Activated naive CD4-positive, alpha-beta T cell treated with anti-CD3 and anti-CD28 coated beads for 36 hours (primary cell): ENCODE results near the gene GHRL. TPM values are rescaled to one million over a fixed set of nuclear protein-coding genes. Genes with fewer than 3 reads are reported as not detected.

ENCODE experiments used
- CTCF ChIA-PET: fragments of 350-600 bp; sonication (Branson Sonifier 250); formaldehyde crosslinking; loops from one replicate; lab custom pipeline; 2021; ENCODE audit warnings: antibody characterized with exemption; lab: Charles Lee
- DNase-seq: peaks from one replicate; pipeline ENCODE4 v3.0.0-alpha.2; 2020
- H3K27ac Mint-ChIP-seq: one replicate; pipeline ENCODE4 v1.8.0; 2021; ENCODE audit warnings: mild to moderate bottlenecking, mixed read lengths
- H3K27me3 Mint-ChIP-seq: one replicate; pipeline ENCODE4 v1.8.0; 2021; ENCODE audit warnings: low read depth, mixed read lengths
- H3K36me3 Mint-ChIP-seq: one replicate; pipeline ENCODE4 v1.8.0; 2021; ENCODE audit warnings: low read depth, mixed read lengths
- H3K4me1 Mint-ChIP-seq: one replicate; pipeline ENCODE4 v1.8.0; 2021; ENCODE audit warnings: low read depth, mixed read lengths
- H3K4me3 Mint-ChIP-seq: one replicate; pipeline ENCODE4 v1.8.0; 2021; ENCODE audit warnings: mild to moderate bottlenecking, moderate library complexity, mixed read lengths
- H3K9me3 Mint-ChIP-seq: one replicate; pipeline ENCODE4 v1.8.0; 2021; ENCODE audit warnings: mixed read lengths
- intact Hi-C: fragments of 100-400 bp; cut with micrococcal nuclease; formaldehyde crosslinking; loops from one replicate; pipeline ENCODE4 v1.15.1; 2023
- total RNA-seq, 2 experiments: library from RNA; stranded (reverse); gene quantifications; one replicate each; pipeline ENCODE4 v1.2.3, GENCODE V29; 2021

GHRL gene
- total RNA-seq: not detected

GRCh38 chr3:10292505-10293419 is at the start of gene GHRL:
Gene GHRL, minus strand, starts transcription at chr3:10292947. Its CDS starts 2,767 bp downstream, at chr3:10290180.
- Mint-ChIP-seq H3K4me1 (peaks cover 8% of the 10 kb centered on the region), H3K36me3 (peaks cover 22% of the 10 kb centered on the region), H3K27ac (peak within 1 kb of the TSS; percentile 39), H3K9me3 (no peaks in the 10 kb centered on the region), H3K27me3 (no peaks in the 10 kb centered on the region), H3K4me3 (no peak within 1 kb of the TSS)
- DNase-seq: no peak
- CTCF ChIA-PET: no interaction called here
- intact Hi-C loops: no loop called here

GRCh38 chr3:10341901-10342398 is 49.2 kb upstream of the GHRL start:
- Mint-ChIP-seq H3K27me3 (no peaks in the 10 kb centered on the region), H3K4me3 (no peak overlapping the region), H3K9me3 (no peaks in the 10 kb centered on the region), H3K36me3 (no peaks in the 10 kb centered on the region), H3K4me1 (no peaks in the 10 kb centered on the region), H3K27ac (no peak overlapping the region)
- CTCF ChIA-PET: interaction anchor here (0.6 to 1.1 kb wide), 3 partner anchors 59 to 396 kb away, joined by 3 to 4 read pairs (median 4); no protein-coding TSS in a partner anchor
- DNase-seq: no peak
- intact Hi-C loops: loop anchor here (10.0 kb wide), 1 partner anchor 163 kb away; the partner anchor contains the start of gene ATP2B2

- H3K27ac Mint-ChIP-seq: no peak overlapping the region
- CTCF ChIA-PET: interaction anchor here (0.6 to 1.1 kb wide), 2 partner anchors 398 to 562 kb away, joined by 3 to 4 read pairs; no protein-coding TSS in a partner anchor
- H3K4me3 Mint-ChIP-seq: no peak overlapping the region
- intact Hi-C loops: loop anchor here (10.0 kb wide), 1 partner anchor 164 kb away; the partner anchor contains the start of gene ATP2B2
- no peaks in the 10 kb centered on the region for H3K9me3 Mint-ChIP-seq
- H3K27me3 Mint-ChIP-seq: no peaks in the 10 kb centered on the region
- DNase-seq: no peak
- H3K36me3 Mint-ChIP-seq: no peaks in the 10 kb centered on the region
- no peaks in the 10 kb centered on the region for H3K4me1 Mint-ChIP-seq
These were observed 47.7 kb upstream of the GHRL start for GRCh38 chr3:10340476-10340875.

- no peaks in the 10 kb centered on the region for H3K27me3 Mint-ChIP-seq
- H3K4me3 Mint-ChIP-seq: no peak overlapping the region
- CTCF ChIA-PET: interaction anchor here (0.6 to 2.7 kb wide), 2 partner anchors 399 to 562 kb away, joined by 3 to 13 read pairs; no protein-coding TSS in a partner anchor
- H3K4me1 Mint-ChIP-seq: no peaks in the 10 kb centered on the region
- no peaks in the 10 kb centered on the region for H3K9me3 Mint-ChIP-seq
- intact Hi-C loops: loop anchor here (10.0 kb wide), 1 partner anchor 165 kb away; the partner anchor contains the start of gene ATP2B2
- no peaks in the 10 kb centered on the region for H3K36me3 Mint-ChIP-seq
- no peak overlapping the region for H3K27ac Mint-ChIP-seq
- no peak for DNase-seq
These were observed 47.3 kb upstream of the GHRL start for GRCh38 chr3:10340046-10340445.

GRCh38 chr3:10339376-10339955 is 46.7 kb upstream of the GHRL start:
- no peak for DNase-seq
- no peaks in the 10 kb centered on the region for H3K36me3 Mint-ChIP-seq
- no peak overlapping the region for H3K4me3 Mint-ChIP-seq
- CTCF ChIA-PET: interaction anchor here (1.0 to 2.7 kb wide), 2 partner anchors 13 to 400 kb away, joined by 3 to 13 read pairs; no protein-coding TSS in a partner anchor
- no peaks in the 10 kb centered on the region for H3K9me3 Mint-ChIP-seq
- no peak overlapping the region for H3K27ac Mint-ChIP-seq
- H3K27me3 Mint-ChIP-seq: no peaks in the 10 kb centered on the region
- H3K4me1 Mint-ChIP-seq: no peaks in the 10 kb centered on the region
- intact Hi-C loops: no loop called here

GRCh38 chr3:10338591-10339353 is 46.0 kb upstream of the GHRL start:
- H3K27ac Mint-ChIP-seq: no peak overlapping the region
- no peaks in the 10 kb centered on the region for H3K4me1 Mint-ChIP-seq
- DNase-seq: no peak
- no peaks in the 10 kb centered on the region for H3K36me3 Mint-ChIP-seq
- no peaks in the 10 kb centered on the region for H3K9me3 Mint-ChIP-seq
- intact Hi-C loops: no loop called here
- H3K27me3 Mint-ChIP-seq: no peaks in the 10 kb centered on the region
- no peak overlapping the region for H3K4me3 Mint-ChIP-seq
- CTCF ChIA-PET: interaction anchor here (0.6 to 2.7 kb wide), 4 partner anchors 14 to 401 kb away, joined by 3 to 13 read pairs (median 3); no protein-coding TSS in a partner anchor

- no peaks in the 10 kb centered on the region for H3K4me1 Mint-ChIP-seq
- no peaks in the 10 kb centered on the region for H3K9me3 Mint-ChIP-seq
- CTCF ChIA-PET: interaction anchor here (0.6 to 2.7 kb wide), 4 partner anchors 201 to 401 kb away, joined by 3 to 13 read pairs (median 3); no protein-coding TSS in a partner anchor
- DNase-seq: no peak
- H3K4me3 Mint-ChIP-seq: no peak overlapping the region
- H3K27me3 Mint-ChIP-seq: no peaks in the 10 kb centered on the region
- intact Hi-C loops: no loop called here
- no peaks in the 10 kb centered on the region for H3K36me3 Mint-ChIP-seq
- H3K27ac Mint-ChIP-seq: no peak overlapping the region
These were observed 45.4 kb upstream of the GHRL start for GRCh38 chr3:10338164-10338470.

- Mint-ChIP-seq H3K4me1 (no peaks in the 10 kb centered on the region), H3K36me3 (no peaks in the 10 kb centered on the region), H3K4me3 (no peak overlapping the region), H3K9me3 (no peaks in the 10 kb centered on the region), H3K27ac (no peak overlapping the region), H3K27me3 (no peaks in the 10 kb centered on the region)
- CTCF ChIA-PET: interaction anchor here (0.6 to 2.7 kb wide), 5 partner anchors 10 to 402 kb away, joined by 3 to 13 read pairs (median 3); no protein-coding TSS in a partner anchor
- intact Hi-C loops: no loop called here
- no peak for DNase-seq
These were observed 44.8 kb upstream of the GHRL start for GRCh38 chr3:10337323-10338163.

GRCh38 chr3:10336761-10337160 is 44.0 kb upstream of the GHRL start:
- H3K27ac Mint-ChIP-seq: no peak overlapping the region
- H3K4me3 Mint-ChIP-seq: no peak overlapping the region
- H3K36me3 Mint-ChIP-seq: no peaks in the 10 kb centered on the region
- CTCF ChIA-PET: interaction anchor here (1.2 kb wide), 1 partner anchor 16 kb away, joined by 3 read pairs; the partner anchor contains the start of gene SEC13
- H3K4me1 Mint-ChIP-seq: no peaks in the 10 kb centered on the region
- intact Hi-C loops: no loop called here
- no peak for DNase-seq
- H3K27me3 Mint-ChIP-seq: no peaks in the 10 kb centered on the region
- no peaks in the 10 kb centered on the region for H3K9me3 Mint-ChIP-seq

- CTCF ChIA-PET: interaction anchor here (0.7 to 1.2 kb wide), 2 partner anchors 15 to 16 kb away, joined by 3 read pairs; partner anchors contain the start of gene SEC13
- Mint-ChIP-seq H3K27me3 (peaks cover 2% of the 10 kb centered on the region), H3K4me3 (no peak overlapping the region), H3K27ac (no peak overlapping the region), H3K4me1 (no peaks in the 10 kb centered on the region), H3K9me3 (no peaks in the 10 kb centered on the region), H3K36me3 (no peaks in the 10 kb centered on the region)
- no peak for DNase-seq
- intact Hi-C loops: no loop called here
These were observed 43.3 kb upstream of the GHRL start for GRCh38 chr3:10335871-10336622.
